H1 (cell line): ENCODE data around the gene ASB14. TPM values are rescaled to one million over a fixed set of nuclear protein-coding genes. Genes with fewer than 3 reads are reported as not detected.

ENCODE experiments used
- CTCF ChIA-PET: fragments of 300-600 bp; sonication (Branson Sonifier 250); formaldehyde crosslinking; loops from one replicate; lab custom pipeline; 2021; ENCODE audit not compliant: partially characterized antibody; lab: Charles Lee
- POLR2A ChIA-PET: fragments of 300-600 bp; sonication (Branson Sonifier 250); formaldehyde crosslinking; loops from one replicate; lab custom pipeline; 2021; ENCODE audit warnings: inconsistent platforms; ENCODE audit not compliant: partially characterized antibody; lab: Charles Lee
- DNase-seq, 2 experiments: peaks; one replicate each; pipeline versions ENCODE4 v3.0.0 to v3.0.0-alpha.2; 2010 to 2022; ENCODE audit warnings: low spot score in 2 of 2, low read depth in 1 of 2, mixed read lengths in 1 of 2
- FAIRE-seq: peaks from 2 replicates; lab custom pipeline; 2011; peaks lifted over from hg19 to GRCh38; lab: Jason Lieb, UNC
- H2AFZ ChIP-seq: 2 replicates; pipeline ENCODE4 v1.8.1; 2012; ENCODE audit warnings: low read length, inconsistent platforms
- H2AK5ac ChIP-seq: 2 replicates; pipeline ENCODE4 v1.6.1; 2013; ENCODE audit warnings: low read depth, low read length
- H2BK120ac ChIP-seq: replicated peaks from 2 replicates; pipeline ENCODE3; 2013; ENCODE audit warnings: low read depth, low read length, inconsistent platforms
- H2BK12ac ChIP-seq: 2 replicates; pipeline ENCODE4 v1.6.1; 2013; ENCODE audit warnings: low read depth, low read length
- H2BK15ac ChIP-seq: 2 replicates; pipeline ENCODE4 v1.6.1; 2013; ENCODE audit warnings: low read length
- H2BK20ac ChIP-seq: 2 replicates; pipeline ENCODE4 v1.6.1; 2013; ENCODE audit warnings: low read length
- H2BK5ac ChIP-seq: 2 replicates; pipeline ENCODE4 v1.6.1; 2013; ENCODE audit warnings: low read depth, low read length
- H3K14ac ChIP-seq: 2 replicates; pipeline ENCODE4 v1.6.1; 2013; ENCODE audit warnings: inconsistent platforms; ENCODE audit not compliant: insufficient read length
- H3K18ac ChIP-seq: 2 replicates; pipeline ENCODE4 v1.6.1; 2013; ENCODE audit warnings: low read length; ENCODE audit errors: extremely low read depth
- H3K23ac ChIP-seq: 2 replicates; pipeline ENCODE4 v1.6.1; 2013; ENCODE audit warnings: inconsistent platforms; ENCODE audit not compliant: insufficient read length
- H3K23me2 ChIP-seq: 2 replicates; pipeline ENCODE4 v1.6.1; 2013; ENCODE audit warnings: low read depth, low read length
- H3K27ac ChIP-seq: 2 replicates; pipeline ENCODE4 v1.6.1; 2011; ENCODE audit warnings: low read depth, low read length, inconsistent platforms
- H3K27me3 ChIP-seq, 4 experiments: replicated peaks in 1 of 4; 1 replicate in 1 of 4; 2 replicates in 3 of 4; pipeline versions ENCODE4 v1.6.1 to v1.8.1; 2011 to 2013; ENCODE audit warnings: low read length in 3 of 4, mild to moderate bottlenecking in 3 of 4, inconsistent platforms in 2 of 4, mixed read lengths in 2 of 4, moderate library complexity in 1 of 4; ENCODE audit not compliant: control insufficient read depth in 3 of 4, insufficient read depth in 3 of 4; ENCODE audit errors: extremely low read depth in 1 of 4
- H3K36me3 ChIP-seq, 4 experiments: 2 replicates each; pipeline versions ENCODE4 v1.6.1 to v1.8.1; 2011 to 2013; ENCODE audit warnings: mild to moderate bottlenecking in 4 of 4, low read length in 3 of 4, moderate library complexity in 2 of 4, control low read depth in 1 of 4, inconsistent platforms in 1 of 4; ENCODE audit not compliant: insufficient read depth in 4 of 4, control insufficient read depth in 2 of 4
- H3K4ac ChIP-seq: replicated peaks from 2 replicates; pipeline ENCODE3; 2013; ENCODE audit warnings: low read length, low read depth, mixed read lengths, inconsistent platforms; ENCODE audit not compliant: insufficient read length
- H3K4me1 ChIP-seq, 4 experiments: replicated peaks in 1 of 4; 1 replicate in 1 of 4; 2 replicates in 3 of 4; pipeline versions ENCODE4 v1.6.1 to v1.8.1; 2011 to 2013; ENCODE audit warnings: low read length in 3 of 4, inconsistent platforms in 2 of 4, mixed read lengths in 1 of 4; ENCODE audit not compliant: insufficient read depth in 4 of 4, control insufficient read depth in 3 of 4
- H3K4me2 ChIP-seq, 2 experiments: 2 replicates each; pipeline versions ENCODE4 v1.6.1 to v1.8.1; 2011 to 2013; ENCODE audit warnings: low read depth in 2 of 2, low read length in 2 of 2, control low read depth in 1 of 2, inconsistent platforms in 1 of 2, mild to moderate bottlenecking in 1 of 2; ENCODE audit not compliant: insufficient read depth in 1 of 2
- H3K4me3 ChIP-seq, 4 experiments: fragments of 200-600, 300-600 bp in 1 of 4; sonication (generic), shearing (Covaris generic), sonication (Bioruptor Twin) in 1 of 4; 2 replicates each; pipeline versions ENCODE4 v1.5.1 to v1.8.1; 2011 to 2016; ENCODE audit warnings: low read length in 4 of 4, low read depth in 3 of 4, control low read depth in 2 of 4, inconsistent platforms in 2 of 4, mild to moderate bottlenecking in 2 of 4, mixed read lengths in 1 of 4, moderate library complexity in 1 of 4; ENCODE audit not compliant: insufficient read depth in 2 of 4; ENCODE audit errors: extremely low read depth in 1 of 4
- H3K56ac ChIP-seq: replicated peaks from 2 replicates; pipeline ENCODE3; 2013; ENCODE audit warnings: low read depth, mild to moderate bottlenecking, mixed read lengths, low read length, inconsistent platforms; ENCODE audit not compliant: insufficient read length
- H3K79me1 ChIP-seq: 2 replicates; pipeline ENCODE4 v1.6.1; 2013; ENCODE audit warnings: low read depth, low read length, control low read depth
- H3K79me2 ChIP-seq, 2 experiments: 2 replicates each; pipeline versions ENCODE4 v1.6.1 to v1.8.1; 2012 to 2013; ENCODE audit warnings: low read length in 2 of 2, mild to moderate bottlenecking in 2 of 2, inconsistent platforms in 1 of 2; ENCODE audit not compliant: insufficient read depth in 2 of 2, control insufficient read depth in 1 of 2
- H3K9ac ChIP-seq, 4 experiments: replicated peaks in 1 of 4; 1 replicate in 1 of 4; 2 replicates in 3 of 4; pipeline versions ENCODE4 v1.6.1 to v1.8.1; 2011 to 2013; ENCODE audit warnings: low read depth in 3 of 4, low read length in 3 of 4, control low read depth in 2 of 4, mild to moderate bottlenecking in 2 of 4, moderate library complexity in 2 of 4, inconsistent platforms in 1 of 4; ENCODE audit errors: extremely low read depth in 1 of 4
- H3K9me3 ChIP-seq, 2 experiments: 2 replicates each; pipeline versions ENCODE4 v1.6.1 to v1.8.1; 2012 to 2013; ENCODE audit warnings: mild to moderate bottlenecking in 2 of 2, moderate library complexity in 2 of 2, control low read depth in 1 of 2, inconsistent platforms in 1 of 2, low read depth in 1 of 2, low read length in 1 of 2, mixed read lengths in 1 of 2; ENCODE audit not compliant: insufficient read depth in 2 of 2
- H4K20me1 ChIP-seq, 2 experiments: replicated peaks in 1 of 2; 2 replicates each; pipeline versions ENCODE3 to v1.8.1; 2011 to 2013; ENCODE audit warnings: inconsistent platforms in 2 of 2, low read length in 2 of 2, mild to moderate bottlenecking in 1 of 2; ENCODE audit not compliant: insufficient read depth in 2 of 2, control insufficient read depth in 1 of 2
- H4K5ac ChIP-seq: 2 replicates; pipeline ENCODE4 v1.6.1; 2013; ENCODE audit warnings: low read length, low read depth, mixed read lengths, inconsistent platforms; ENCODE audit not compliant: insufficient read length
- H4K8ac ChIP-seq: 2 replicates; pipeline ENCODE4 v1.8.0; 2013; ENCODE audit warnings: mild to moderate bottlenecking, moderate library complexity, low read length, inconsistent platforms; ENCODE audit not compliant: insufficient read depth; ENCODE audit errors: extremely low read depth
- H4K91ac ChIP-seq: replicated peaks from 2 replicates; pipeline ENCODE3; 2013; ENCODE audit warnings: low read length, mixed read lengths, inconsistent platforms; ENCODE audit not compliant: insufficient read length
- CTCF ChIP-seq, 3 experiments: IDR thresholded peaks; 1 replicate in 2 of 3; 2 replicates in 1 of 3; pipeline versions ENCODE4 v1.5.1 to v1.6.1; 2011; ENCODE audit warnings: low read length in 3 of 3, mild to moderate bottlenecking in 3 of 3, inconsistent platforms in 2 of 3, low read depth in 1 of 3, moderate library complexity in 1 of 3; ENCODE audit not compliant: insufficient read depth in 1 of 3; ENCODE audit errors: control extremely low read depth in 1 of 3
- JUN ChIP-seq: IDR thresholded peaks from 2 replicates; pipeline ENCODE4 v1.6.1; 2011; ENCODE audit warnings: low read depth, mild to moderate bottlenecking, improper control_type of control experiment, low read length
- RAD21 ChIP-seq, 2 experiments: IDR thresholded peaks in 1 of 2; conservative IDR thresholded peaks in 1 of 2; 2 replicates each; pipeline ENCODE4 v1.6.1; 2011; ENCODE audit warnings: low read depth in 2 of 2, low read length in 2 of 2, improper control_type of control experiment in 1 of 2, inconsistent platforms in 1 of 2, mild to moderate bottlenecking in 1 of 2, moderate library complexity in 1 of 2
- WGBS, 2 experiments: shearing (Covaris generic) in 1 of 2; methylation state at CpG; one replicate each; pipeline versions ENCODE4 v1.1.6 to v1.1.7; 2013 to 2015; ENCODE audit warnings: low lambda C conversion rate in 2 of 2, mixed read lengths in 2 of 2, inconsistent platforms in 1 of 2, low coverage in 1 of 2, missing lambda C conversion rate in 1 of 2; ENCODE audit not compliant: insufficient replicate concordance in 2 of 2, insufficient coverage in 1 of 2, insufficient read length in 1 of 2; ENCODE audit errors: extremely low coverage in 1 of 2, missing lambda C conversion rate in 1 of 2; 5-methylcytosine and 5-hydroxymethylcytosine counted together
- polyA plus RNA-seq, 7 experiments: library from polyadenylated mRNA; depleted of rRNA in 3 of 7; stranded (reverse) in 5 of 7; unstranded in 2 of 7; fragments of >200 nt in 5 of 7; fragments of 200-250 nt in 2 of 7; gene quantifications; 1 replicate in 5 of 7; 2 replicates in 1 of 7; 4 replicates in 1 of 7; pipeline versions ENCODE4 v1.2.1 to v1.2.3, GENCODE V29; 2011 to 2013; ENCODE audit warnings: missing spikeins in 2 of 7, mixed read lengths in 2 of 7
- total RNA-seq: library from RNA; stranded (reverse); fragmentation: NEBNext Ultra II Directional; extraction: Animal tissue kit (Norgen Biotek cat#: 25700); gene quantifications from 2 replicates; pipeline ENCODE4 v1.2.1, GENCODE V29; 2021

The ASB14 gene
- total and polyA plus RNA-seq, 2 of the 8 experiments (the other 6 are each of a cell fraction or from before 2014, with no cell fraction given), result not detected

- Histone ChIP-seq H3K79me2 (no peaks in the 10 kb centered on the region), H2BK120ac (no peak overlapping the region), H3K79me1 (no peaks in the 10 kb centered on the region), H3K27ac (no peak overlapping the region), H3K4me2 (no peak overlapping the region), H3K18ac (no peak overlapping the region), H2BK20ac (no peak overlapping the region), H3K23ac (no peak overlapping the region), H3K56ac (no peak overlapping the region), H3K27me3 (no peaks in the 10 kb centered on the region), H2BK12ac (no peak overlapping the region), H3K36me3 (no peaks in the 10 kb centered on the region), H2BK15ac (no peak overlapping the region), H3K4me3 (no peak overlapping the region), H4K91ac (no peak overlapping the region), H3K9me3 (no peaks in the 10 kb centered on the region), H3K4me1 (no peaks in the 10 kb centered on the region), H2BK5ac (no peak overlapping the region), H3K14ac (no peak overlapping the region), H3K23me2 (no peaks in the 10 kb centered on the region; the same call in 1 of the 2 replicates), H3K4ac (no peak overlapping the region), H4K8ac (no peak overlapping the region), H2AFZ (no peak overlapping the region), H4K5ac (no peak overlapping the region), H2AK5ac (no peak overlapping the region), H4K20me1 (no peaks in the 10 kb centered on the region), H3K9ac (no peak overlapping the region)
- ChIA-PET CTCF (interaction anchor here (0.7 to 5.2 kb wide), 29 partner anchors 8 to 251 kb away, joined by 3 to 61 read pairs (median 4); partner anchors contain the start of gene HESX1), POLR2A (interaction anchor here (0.9 kb wide), 1 partner anchor 25 kb away, joined by 3 read pairs; no protein-coding TSS in a partner anchor)
- WGBS, 2 experiments, result 56% methylated on average over 2 of the region's 2 CpGs; no CpG with 5 or more reads in 1 of the 2 experiments
- no peak for DNase-seq
- FAIRE-seq, result no peak
- peak in 2 of 3 experiments; percentile 37 to 41; a peak in 2 of 4 replicates for TF ChIP-seq CTCF (IDR thresholded peaks at IDR 0.05; ENCODE audit: control extremely low read depth in 1 of 3, insufficient read depth in 1 of 3, low read depth in 1 of 3, low read length in 3 of 3)
- TF ChIP-seq RAD21 (IDR thresholded peaks at IDR 0.05 in 1 of 2, conservative IDR thresholded peaks at IDR 0.05 in 1 of 2; ENCODE audit: low read depth in 2 of 2, low read length in 2 of 2), result peak; percentile 78
- no peak for TF ChIP-seq JUN
Measured at GRCh38 chr3:57221883-57222282, 70.6 kb downstream of the ASB14 start.
